Measurements from ENCODE around the gene MROH2B. TPM values are rescaled to one million over a fixed set of nuclear protein-coding genes. Genes with fewer than 3 reads are reported as not detected.
"Not testable (repeated sequence)": the region's sequence is repeated elsewhere in the genome, so short reads cannot be mapped to it uniquely, and the experiment has no call there.

The MROH2B gene
- total and polyA plus RNA-seq, 2 donors (not counting 3 experiments of a cell fraction or from before 2014, with no cell fraction given) = not detected

- no peaks in the 10 kb centered on the region for H3K27me3 ChIP-seq (ENCODE audit: control insufficient read depth in 2 of 2, insufficient read depth in 2 of 2, low read length in 2 of 2)
- no peak overlapping the region for H3K4me2 ChIP-seq (ENCODE audit: insufficient read depth, low read length)
- ChIA-PET CTCF (no interaction called here), POLR2A (no interaction called here)
- H3K27ac ChIP-seq (ENCODE audit: insufficient read depth, low read depth, low read length) = no peak overlapping the region
- no peaks in the 10 kb centered on the region for H3K79me2 ChIP-seq (ENCODE audit: control insufficient read depth, insufficient read depth, low read length)
- dilution Hi-C loops (cut with MboI; ENCODE audit: extremely low pct_ligation_motif_present, low sequenced_read_pairs) (no loop called here), intact Hi-C loops (cut with micrococcal nuclease) (no loop called here)
- H3K4me3 ChIP-seq (replicated peaks in 1 of 3; ENCODE audit: insufficient read depth in 1 of 3, low read depth in 1 of 3, low read length in 3 of 3) = no peak overlapping the region
- no peaks in the 10 kb centered on the region for H3K9me1 ChIP-seq (replicated peaks; ENCODE audit: control insufficient read depth, extremely low read depth, insufficient read depth, low read length)
- H2AFZ ChIP-seq (ENCODE audit: low read depth, low read length) = no peak overlapping the region
- no peaks in the 10 kb centered on the region for H3K4me1 ChIP-seq (ENCODE audit: control insufficient read depth, extremely low read depth, insufficient read depth, low read length)
- no peaks in the 10 kb centered on the region for H3K9me3 ChIP-seq (replicated peaks; ENCODE audit: control insufficient read depth, insufficient read depth, low read length)
- no TSS peak for BruUV-seq (replicated peaks)
- no peaks in the 10 kb centered on the region for H4K20me1 ChIP-seq (replicated peaks; ENCODE audit: control insufficient read depth, extremely low read depth, insufficient read depth, low read length)
- FAIRE-seq (no peak), DNase-seq (ENCODE audit: low read depth, low spot score) (no peak)
- no peak overlapping the region for H3K9ac ChIP-seq (replicated peaks; ENCODE audit: extremely low read depth, insufficient read depth, low read length)
- no peaks in the 10 kb centered on the region for H3K36me3 ChIP-seq (ENCODE audit: control insufficient read depth in 2 of 2, extremely low read depth in 1 of 2, insufficient read depth in 2 of 2, low read length in 2 of 2)
- TF ChIP-seq POLR2AphosphoS5 (IDR thresholded peaks at IDR 0.05; ENCODE audit: insufficient read depth, low read depth, low read length) (no peak), MYC (IDR thresholded peaks at IDR 0.05; ENCODE audit: low read depth, low read length) (no peak)
These were observed 38.2 kb downstream of the MROH2B start for GRCh38 chr5:41032973-41033372.

- H3K27me3 ChIP-seq (ENCODE audit: control insufficient read depth in 2 of 2, insufficient read depth in 2 of 2, low read length in 2 of 2); BruUV-seq (replicated peaks); H3K4me3 ChIP-seq (replicated peaks in 1 of 3; ENCODE audit: insufficient read depth in 1 of 3, low read depth in 1 of 3, low read length in 3 of 3); H3K9me1 ChIP-seq (replicated peaks; ENCODE audit: control insufficient read depth, extremely low read depth, insufficient read depth, low read length); H3K36me3 ChIP-seq (ENCODE audit: control insufficient read depth in 2 of 2, extremely low read depth in 1 of 2, insufficient read depth in 2 of 2, low read length in 2 of 2); H3K4me2 ChIP-seq (ENCODE audit: insufficient read depth, low read length); H4K20me1 ChIP-seq (replicated peaks; ENCODE audit: control insufficient read depth, extremely low read depth, insufficient read depth, low read length); H3K4me1 ChIP-seq (ENCODE audit: control insufficient read depth, extremely low read depth, insufficient read depth, low read length); H2AFZ ChIP-seq (ENCODE audit: low read depth, low read length); POLR2A ChIA-PET; dilution Hi-C loops (cut with MboI; ENCODE audit: extremely low pct_ligation_motif_present, low sequenced_read_pairs); DNase-seq (ENCODE audit: low read depth, low spot score); FAIRE-seq; H3K79me2 ChIP-seq (ENCODE audit: control insufficient read depth, insufficient read depth, low read length); H3K27ac ChIP-seq (ENCODE audit: insufficient read depth, low read depth, low read length); CTCF ChIA-PET; H3K9ac ChIP-seq (replicated peaks; ENCODE audit: extremely low read depth, insufficient read depth, low read length); H3K9me3 ChIP-seq (replicated peaks; ENCODE audit: control insufficient read depth, insufficient read depth, low read length); intact Hi-C loops (cut with micrococcal nuclease): not testable (repeated sequence)
These were observed 48.5 kb downstream of the MROH2B start for GRCh38 chr5:41022600-41022999.
